ENCODE data around the gene SPRR2F.

DNA sequence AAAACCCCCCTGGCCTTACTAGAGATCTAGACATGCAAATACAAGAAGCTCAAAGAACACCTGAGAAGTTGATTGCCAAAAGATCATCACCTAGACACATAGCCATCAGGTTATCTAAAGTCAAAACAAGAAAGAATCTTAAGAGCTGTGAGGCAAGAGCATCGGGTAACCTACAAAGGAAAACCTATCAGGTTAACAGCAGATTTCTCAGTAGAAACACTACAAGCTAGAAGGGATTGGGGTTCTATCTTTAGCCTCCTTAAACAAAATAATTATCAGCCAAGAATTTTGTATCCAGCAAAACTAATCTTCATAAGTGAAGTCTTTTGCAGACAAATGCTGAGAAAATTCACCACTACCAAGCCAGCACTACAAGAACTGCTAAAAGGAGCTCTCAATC is 12.2 kb upstream of the SPRR2F start:
- TF ChIP-seq CTCF (conservative IDR thresholded peaks at IDR 0.05; ENCODE audit: low read depth, low read length): no peak
- no peak for TF ChIP-seq MAZ (IDR thresholded peaks at IDR 0.05; ENCODE audit: borderline replicate concordance, low read depth, low read length)
- no peak for TF ChIP-seq RCOR1 (IDR thresholded peaks at IDR 0.05; ENCODE audit: insufficient replicate concordance, low read length)
- TF ChIP-seq RFX5 (IDR thresholded peaks at IDR 0.05; ENCODE audit: low read depth, low read length): no peak
- no peak for TF ChIP-seq BHLHE40 (IDR thresholded peaks at IDR 0.05; ENCODE audit: low read depth, low read length)
- TF ChIP-seq POLR2A (IDR thresholded peaks at IDR 0.05; ENCODE audit: low read depth, low read length): no peak
- TF ChIP-seq USF2 (IDR thresholded peaks at IDR 0.05; ENCODE audit: low read depth, low read length): no peak
- no peak for TF ChIP-seq MXI1 (IDR thresholded peaks at IDR 0.05; ENCODE audit: borderline replicate concordance, low read depth, low read length)
- TF ChIP-seq, protein P1, sequence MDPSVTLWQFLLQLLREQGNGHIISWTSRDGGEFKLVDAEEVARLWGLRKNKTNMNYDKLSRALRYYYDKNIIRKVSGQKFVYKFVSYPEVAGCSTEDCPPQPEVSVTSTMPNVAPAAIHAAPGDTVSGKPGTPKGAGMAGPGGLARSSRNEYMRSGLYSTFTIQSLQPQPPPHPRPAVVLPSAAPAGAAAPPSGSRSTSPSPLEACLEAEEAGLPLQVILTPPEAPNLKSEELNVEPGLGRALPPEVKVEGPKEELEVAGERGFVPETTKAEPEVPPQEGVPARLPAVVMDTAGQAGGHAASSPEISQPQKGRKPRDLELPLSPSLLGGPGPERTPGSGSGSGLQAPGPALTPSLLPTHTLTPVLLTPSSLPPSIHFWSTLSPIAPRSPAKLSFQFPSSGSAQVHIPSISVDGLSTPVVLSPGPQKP (IDR thresholded peaks at IDR 0.05; ENCODE audit: borderline replicate concordance, low read depth, low read length): no peak
- no peak for TF ChIP-seq CHD1 (IDR thresholded peaks at IDR 0.05; ENCODE audit: low read depth, low read length)
- TF ChIP-seq SMC3 (IDR thresholded peaks at IDR 0.05; ENCODE audit: low read depth, low read length): no peak
- TF ChIP-seq MAFK (IDR thresholded peaks at IDR 0.05; ENCODE audit: low read depth, low read length): no peak

Measured in IMR-90 (cell line).